Fibroblast of mammary gland (primary cell): Measurements from ENCODE around the gene HOXD13.

ENCODE experiments used
- DNase-seq: peaks from one replicate; pipeline ENCODE4 v3.0.0-alpha.2; 2010; ENCODE audit warnings: low read depth
- H3K4me3 ChIP-seq: 2 replicates; pipeline ENCODE4 v1.5.1; 2011; ENCODE audit warnings: low read depth, mild to moderate bottlenecking, low read length, moderate library complexity; ENCODE audit not compliant: control insufficient read depth
- TF ChIP-seq, protein P1 (sequence below): conservative IDR thresholded peaks from 2 replicates; pipeline ENCODE4 v1.5.1; 2011; ENCODE audit warnings: low read depth, low read length, inconsistent platforms; ENCODE audit not compliant: control insufficient read depth, insufficient read depth

HOXD13 gene

DNA sequence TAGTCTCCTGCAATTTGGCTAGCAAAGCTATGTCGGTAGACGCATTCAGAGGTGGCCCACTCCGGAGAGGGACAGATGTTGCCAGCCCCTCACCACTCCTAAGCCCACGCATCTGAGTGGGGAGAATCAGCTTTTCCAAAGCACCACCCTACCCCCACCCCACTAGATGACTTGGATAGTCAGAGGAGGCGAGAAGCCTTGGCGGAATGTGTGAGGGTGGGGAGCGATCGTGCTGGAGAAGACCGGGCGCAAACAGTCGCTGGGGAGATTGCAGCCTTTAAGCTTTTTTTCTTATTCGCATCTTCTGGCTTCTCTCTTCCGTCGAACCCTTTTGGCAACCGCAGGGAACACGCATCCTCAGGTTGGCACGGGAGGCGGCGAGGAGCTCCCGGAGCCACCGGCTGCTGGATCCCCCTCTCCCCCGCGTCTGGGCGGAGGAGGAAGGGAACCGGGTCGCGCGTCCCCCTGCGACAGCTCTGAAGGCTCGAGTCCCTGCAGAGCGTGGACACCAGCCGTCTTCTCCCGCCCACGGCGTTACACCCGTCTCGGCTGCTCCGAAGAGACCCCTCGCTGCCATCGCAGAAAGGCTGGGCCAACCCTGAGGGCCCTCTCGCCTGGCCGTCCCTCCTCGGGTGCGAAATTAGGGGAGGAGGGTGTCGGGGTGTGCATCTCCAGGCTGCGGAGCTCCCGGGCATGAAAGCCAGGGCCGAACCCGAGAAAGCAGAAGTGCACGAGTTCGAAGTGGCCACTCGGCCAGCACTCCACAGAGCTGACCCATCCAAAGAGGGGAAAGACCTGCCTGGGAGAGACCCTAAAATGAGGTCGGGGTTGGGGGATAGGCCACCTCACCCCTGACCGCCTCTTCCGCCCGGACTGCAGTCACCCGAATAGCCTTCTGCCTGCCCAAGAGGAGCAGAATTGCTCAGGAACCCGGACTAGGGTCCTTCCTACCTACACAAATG, 20.9 kb upstream of the HOXD13 start:
- no peak overlapping the region for H3K4me3 ChIP-seq
- TF ChIP-seq, protein P1, sequence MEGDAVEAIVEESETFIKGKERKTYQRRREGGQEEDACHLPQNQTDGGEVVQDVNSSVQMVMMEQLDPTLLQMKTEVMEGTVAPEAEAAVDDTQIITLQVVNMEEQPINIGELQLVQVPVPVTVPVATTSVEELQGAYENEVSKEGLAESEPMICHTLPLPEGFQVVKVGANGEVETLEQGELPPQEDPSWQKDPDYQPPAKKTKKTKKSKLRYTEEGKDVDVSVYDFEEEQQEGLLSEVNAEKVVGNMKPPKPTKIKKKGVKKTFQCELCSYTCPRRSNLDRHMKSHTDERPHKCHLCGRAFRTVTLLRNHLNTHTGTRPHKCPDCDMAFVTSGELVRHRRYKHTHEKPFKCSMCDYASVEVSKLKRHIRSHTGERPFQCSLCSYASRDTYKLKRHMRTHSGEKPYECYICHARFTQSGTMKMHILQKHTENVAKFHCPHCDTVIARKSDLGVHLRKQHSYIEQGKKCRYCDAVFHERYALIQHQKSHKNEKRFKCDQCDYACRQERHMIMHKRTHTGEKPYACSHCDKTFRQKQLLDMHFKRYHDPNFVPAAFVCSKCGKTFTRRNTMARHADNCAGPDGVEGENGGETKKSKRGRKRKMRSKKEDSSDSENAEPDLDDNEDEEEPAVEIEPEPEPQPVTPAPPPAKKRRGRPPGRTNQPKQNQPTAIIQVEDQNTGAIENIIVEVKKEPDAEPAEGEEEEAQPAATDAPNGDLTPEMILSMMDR, result no peak
- DNase-seq, result no peak

DNA sequence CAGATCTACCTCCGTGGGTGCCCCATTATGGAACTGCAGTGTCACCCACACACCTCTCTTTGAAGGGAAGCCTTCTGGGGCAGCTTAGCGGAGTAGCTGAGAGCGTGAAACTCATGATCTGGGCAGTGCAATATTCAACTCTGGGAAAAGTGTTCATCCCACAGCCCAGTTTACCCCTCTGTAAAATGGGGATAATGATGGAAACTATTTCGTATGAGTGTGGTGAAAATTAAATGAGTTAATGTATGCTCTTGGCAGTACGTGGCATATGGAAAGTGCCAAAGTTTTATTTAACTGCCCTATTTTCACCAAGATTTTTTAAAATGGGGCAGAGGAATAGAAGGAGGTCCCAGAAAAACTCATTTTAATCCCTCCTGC, 20.2 kb upstream of the HOXD13 start:
- TF ChIP-seq, protein P1, result no peak
- no peak overlapping the region for H3K4me3 ChIP-seq
- no peak for DNase-seq

DNA sequence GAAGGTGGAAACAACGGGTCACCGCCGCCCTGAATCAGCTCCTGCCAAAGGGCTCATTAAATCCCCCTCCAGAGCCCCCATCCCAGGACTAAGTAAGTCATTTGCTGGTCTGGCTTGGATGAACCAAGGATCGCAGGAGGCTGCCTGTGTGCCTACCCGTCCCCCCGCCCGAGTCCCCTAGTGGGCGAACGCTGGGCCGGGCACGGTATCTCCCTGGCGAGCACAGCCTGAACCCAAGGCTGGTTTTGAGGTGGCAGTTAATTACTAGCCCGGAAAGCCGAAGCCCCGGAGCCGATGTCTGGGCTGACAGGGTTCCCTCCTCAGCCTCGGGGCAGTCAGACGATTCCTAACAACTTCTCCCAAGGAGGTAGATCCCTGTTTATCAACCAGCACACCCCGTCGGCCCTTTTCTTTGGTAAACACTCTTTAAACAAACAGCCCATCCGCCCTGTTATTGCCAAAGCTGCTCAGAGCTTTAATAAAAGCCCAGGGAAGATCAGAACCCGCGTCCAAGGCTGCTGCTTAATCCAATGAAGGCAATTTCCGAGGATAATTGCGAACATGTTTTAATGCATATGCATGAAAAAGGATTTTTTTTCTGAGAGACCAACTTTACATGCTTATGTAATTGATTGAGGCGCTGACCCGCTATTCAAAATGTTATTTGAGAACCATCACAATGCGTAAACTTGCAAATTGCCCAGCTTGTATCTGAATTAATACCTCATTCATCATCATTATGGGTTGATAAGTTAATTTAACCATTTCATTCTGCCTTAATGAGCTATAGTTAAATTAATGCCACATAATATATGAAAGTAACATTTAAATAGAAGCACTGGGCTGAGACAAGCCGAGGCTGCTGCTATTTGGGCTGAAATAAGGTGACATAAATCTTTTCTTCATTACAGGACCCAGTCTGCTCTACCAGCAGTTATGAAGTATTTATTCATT, 19.3 kb upstream of the HOXD13 start:
- H3K4me3 ChIP-seq, result no peak overlapping the region
- no peak for DNase-seq
- TF ChIP-seq, protein P1, result no peak

DNA sequence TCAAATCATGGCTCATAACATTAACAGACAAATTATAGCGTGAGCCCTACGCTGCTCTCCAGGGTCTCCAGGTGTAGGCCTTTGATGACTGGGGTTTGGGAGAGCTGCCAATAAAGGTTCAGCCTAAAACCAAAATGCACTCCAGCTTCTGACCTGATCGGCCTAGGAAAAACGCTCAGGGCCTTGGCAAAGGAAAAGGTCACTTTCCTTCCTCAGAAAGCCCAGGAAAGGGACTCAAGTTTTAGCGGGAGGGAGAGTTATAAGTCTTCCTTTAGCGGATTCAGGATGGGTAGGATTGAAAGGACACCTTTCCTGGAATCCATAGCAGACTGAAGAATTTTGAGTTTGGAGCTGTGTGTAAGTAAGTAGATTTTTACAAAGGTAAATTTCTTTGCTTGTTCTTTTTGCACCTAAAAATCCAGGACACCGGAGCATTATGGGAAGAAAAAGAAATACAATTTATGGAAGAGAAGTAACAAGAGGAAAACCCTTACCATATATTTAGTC, 17.5 kb upstream of the HOXD13 start:
- TF ChIP-seq, protein P1, result no peak
- DNase-seq, result no peak
- H3K4me3 ChIP-seq, result no peak overlapping the region

DNA sequence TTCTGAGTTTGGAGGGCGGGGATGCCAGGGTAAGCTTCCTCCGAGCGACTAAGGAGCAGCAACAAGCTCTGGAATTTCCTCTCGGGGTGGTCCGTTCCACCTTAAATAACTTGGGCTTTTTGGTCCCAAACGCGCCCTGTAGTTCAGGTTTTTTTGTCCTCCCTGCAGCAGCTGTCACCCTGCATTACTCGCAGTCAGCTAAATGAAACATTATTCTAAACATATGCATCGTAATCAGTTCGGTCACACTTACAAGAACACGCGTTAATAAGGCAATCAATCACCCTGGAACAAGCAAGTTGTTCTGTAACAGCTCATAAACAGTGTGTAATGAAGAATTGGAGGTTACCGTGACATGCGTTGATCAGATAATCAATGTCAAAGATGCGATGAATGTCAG, 17.0 kb upstream of the HOXD13 start:
- TF ChIP-seq, protein P1, result no peak
- no peak overlapping the region for H3K4me3 ChIP-seq
- DNase-seq, result no peak

DNA sequence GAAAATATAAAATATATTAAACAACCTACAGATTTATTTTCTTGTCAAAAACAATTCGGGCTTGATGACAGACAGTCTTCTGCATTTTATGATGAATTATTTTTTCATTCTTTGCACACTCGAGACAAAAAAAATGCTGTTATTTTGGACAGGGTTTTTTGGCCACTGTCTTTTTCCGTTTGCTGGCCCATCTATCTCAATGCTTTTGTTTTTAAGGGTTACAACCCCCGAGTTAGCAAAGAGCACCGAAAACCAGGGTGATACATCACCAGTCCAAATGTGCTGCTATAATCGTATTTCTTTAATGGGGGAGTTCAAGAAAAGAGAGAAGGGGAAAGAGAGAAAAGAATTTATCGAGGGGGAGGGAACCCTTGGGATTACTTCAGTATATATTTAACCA, 16.5 kb upstream of the HOXD13 start:
- DNase-seq, result no peak
- TF ChIP-seq, protein P1, result no peak
- no peak overlapping the region for H3K4me3 ChIP-seq
